HG02870 (cell line): ENCODE results near the gene EXOC6B.
"Not testable (repeated sequence)": the region's sequence is repeated elsewhere in the genome, so short reads cannot be mapped to it uniquely, and the experiment has no call there.

Experiments
- ATAC-seq: cut with Tn5 transposase; IDR thresholded peaks from one replicate; pipeline ENCODE4 v1.9.1; 2021; ENCODE audit warnings: mild to moderate bottlenecking, moderate library complexity; ENCODE audit not compliant: unreplicated experiment

The EXOC6B gene

GRCh38 chr2:72555943-72556342 lies 269.9 kb downstream of the EXOC6B start:
- ATAC-seq, result no peak

- not testable (repeated sequence) for ATAC-seq
These were observed 270.5 kb downstream of the EXOC6B start for GRCh38 chr2:72555363-72555762.

- ATAC-seq, result not testable (repeated sequence)
These were observed 270.9 kb downstream of the EXOC6B start for GRCh38 chr2:72554910-72555309.

GRCh38 chr2:72554381-72554780 lies 271.5 kb downstream of the EXOC6B start:
- no peak for ATAC-seq

GRCh38 chr2:72548081-72548764 lies 277.6 kb downstream of the EXOC6B start:
- no peak for ATAC-seq

- ATAC-seq, result no peak
These were observed 280.0 kb downstream of the EXOC6B start for GRCh38 chr2:72545790-72546189.

GRCh38 chr2:72544554-72544953 lies 281.3 kb downstream of the EXOC6B start:
- ATAC-seq, result no peak

- ATAC-seq, result no peak
These were observed 282.2 kb downstream of the EXOC6B start for GRCh38 chr2:72543497-72544216.

- ATAC-seq, result no peak
These were observed 286.7 kb downstream of the EXOC6B start for GRCh38 chr2:72539071-72539552.

- ATAC-seq, result no peak
These were observed 287.3 kb downstream of the EXOC6B start for GRCh38 chr2:72538486-72538885.

- not testable (repeated sequence) for ATAC-seq
These were observed 290.2 kb downstream of the EXOC6B start for GRCh38 chr2:72535586-72535985.

- ATAC-seq, result no peak
These were observed 292.1 kb downstream of the EXOC6B start for GRCh38 chr2:72533765-72534164.

GRCh38 chr2:72527424-72527823 lies 298.4 kb downstream of the EXOC6B start:
- no peak for ATAC-seq

- no peak for ATAC-seq
These were observed 299.2 kb downstream of the EXOC6B start for GRCh38 chr2:72526623-72527022.

- no peak for ATAC-seq
These were observed 301.8 kb downstream of the EXOC6B start for GRCh38 chr2:72524071-72524470.

GRCh38 chr2:72515696-72516095 lies 310.1 kb downstream of the EXOC6B start:
- ATAC-seq, result no peak

GRCh38 chr2:72513011-72513410 lies 312.8 kb downstream of the EXOC6B start:
- no peak for ATAC-seq

- ATAC-seq, result no peak
These were observed 313.5 kb downstream of the EXOC6B start for GRCh38 chr2:72512376-72512775.

GRCh38 chr2:72511906-72512305 lies 313.9 kb downstream of the EXOC6B start:
- no peak for ATAC-seq

GRCh38 chr2:72497763-72498162 lies 328.1 kb downstream of the EXOC6B start:
- no peak for ATAC-seq

GRCh38 chr2:72496479-72496878 lies 329.4 kb downstream of the EXOC6B start:
- no peak for ATAC-seq

GRCh38 chr2:72494392-72494791 lies 331.4 kb downstream of the EXOC6B start:
- no peak for ATAC-seq
